Fibroblast of mammary gland (primary cell): ENCODE results near the gene P2RY2.
A peak's percentile ranks its signal among the peaks of the same experiment; 100 is the strongest.

ENCODE experiments used
- DNase-seq: peaks from one replicate; pipeline ENCODE4 v3.0.0-alpha.2; 2010; ENCODE audit warnings: low read depth
- H3K4me3 ChIP-seq: 2 replicates; pipeline ENCODE4 v1.5.1; 2011; ENCODE audit warnings: low read depth, mild to moderate bottlenecking, low read length, moderate library complexity; ENCODE audit not compliant: control insufficient read depth
- CTCF ChIP-seq: conservative IDR thresholded peaks from 2 replicates; pipeline ENCODE4 v1.5.1; 2011; ENCODE audit warnings: low read depth, low read length, inconsistent platforms; ENCODE audit not compliant: control insufficient read depth, insufficient read depth

The P2RY2 gene

GRCh38 chr11:73258104-73259035 is 40.3 kb downstream of the P2RY2 start:
- no peak overlapping the region for H3K4me3 ChIP-seq
- DNase-seq = no peak
- no peak for TF ChIP-seq CTCF

DNA sequence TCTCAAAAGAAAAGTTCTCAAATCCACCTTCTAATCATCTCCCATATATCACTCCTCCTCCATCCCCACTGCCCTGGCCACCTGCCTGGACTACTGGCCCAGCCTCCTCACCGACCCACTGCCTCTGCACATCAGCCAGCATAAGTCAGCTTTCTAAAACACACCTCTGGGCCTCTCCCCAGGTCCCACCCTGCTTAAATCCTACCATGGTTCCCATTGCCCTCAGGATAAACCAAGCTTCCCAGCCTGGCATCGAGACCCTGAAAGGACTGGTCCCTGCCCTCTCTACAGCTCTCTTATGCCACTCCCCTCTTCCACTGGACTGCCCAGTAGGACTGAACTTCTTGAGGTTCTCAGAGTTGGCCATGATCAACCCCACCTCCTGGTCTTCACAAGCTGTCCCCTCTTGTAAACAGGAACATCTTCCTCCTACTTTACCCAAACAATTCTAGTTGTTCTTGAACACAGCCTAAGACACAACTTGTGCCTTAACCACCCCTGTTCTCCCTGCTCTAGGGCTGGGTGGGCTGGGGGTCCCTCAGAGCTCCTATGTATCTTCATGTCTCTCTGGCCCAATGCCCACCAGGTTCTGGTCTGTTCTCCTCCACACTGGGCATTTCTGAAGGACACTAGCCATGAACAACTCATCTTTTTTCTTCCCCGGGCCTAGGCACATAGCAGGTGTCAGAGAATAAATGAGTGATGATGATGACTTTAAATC is 41.5 kb downstream of the P2RY2 start:
- TF ChIP-seq CTCF = no peak
- H3K4me3 ChIP-seq = no peak overlapping the region

DNA sequence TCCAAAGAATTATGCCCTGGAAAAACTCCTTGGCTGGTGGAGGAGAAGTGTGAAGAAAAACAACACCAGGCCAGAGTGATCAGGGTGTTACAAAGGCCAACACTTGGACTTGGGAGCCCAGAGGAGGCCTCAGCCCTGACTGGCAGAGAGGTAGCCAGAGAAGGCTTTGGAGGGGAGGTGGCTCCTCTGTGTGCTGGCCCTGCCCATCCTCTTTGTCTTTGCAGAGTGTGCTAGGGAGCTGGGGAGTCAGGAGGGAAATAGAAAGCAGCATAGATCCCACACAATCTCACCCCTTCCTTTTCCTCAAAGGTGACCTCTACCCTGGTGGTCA is 42.0 kb downstream of the P2RY2 start:
- H3K4me3 ChIP-seq = no peak overlapping the region
- no peak for DNase-seq
- TF ChIP-seq CTCF = no peak

More for the DNA sequence above, 41.5 kb downstream of the P2RY2 start:
- DNase-seq = no peak

- no peak for TF ChIP-seq CTCF
- peak; percentile 67 for DNase-seq
Observed at GRCh38 chr11:73262851-73263495, 44.9 kb downstream of the P2RY2 start.

DNA sequence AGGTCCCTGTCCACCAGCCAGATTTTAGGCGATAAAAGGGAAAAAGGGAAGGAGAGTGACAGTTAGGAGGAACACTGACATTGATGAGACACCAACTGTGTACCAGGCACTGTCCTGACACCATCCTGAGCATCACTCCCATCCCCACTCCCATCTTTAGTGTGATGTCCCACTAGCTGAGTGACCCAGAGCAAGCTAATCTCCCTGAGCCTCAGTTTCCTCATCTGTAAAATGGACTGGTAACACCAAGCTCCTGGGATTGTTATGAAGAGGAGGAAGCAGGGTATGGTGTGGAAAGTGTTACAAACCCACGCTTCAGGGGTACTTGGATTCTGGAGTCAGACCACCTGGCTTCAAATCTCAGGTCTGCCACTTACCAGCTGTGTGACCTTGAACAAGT is 45.6 kb downstream of the P2RY2 start:
- no peak for TF ChIP-seq CTCF
- no peak overlapping the region for H3K4me3 ChIP-seq
- no peak for DNase-seq

More at GRCh38 chr11:73262851-73263495, 44.9 kb downstream of the P2RY2 start:
- H3K4me3 ChIP-seq = no peak overlapping the region

GRCh38 chr11:73265278-73265810 is 47.3 kb downstream of the P2RY2 start:
- no peak for TF ChIP-seq CTCF
- no peak for DNase-seq
- H3K4me3 ChIP-seq = no peak overlapping the region
